IPS-NIHi7 (cell line): ENCODE measurements around the gene CYS1.
A peak's percentile ranks its signal among the peaks of the same experiment; 100 is the strongest.

Source experiments
- DNase-seq: peaks from one replicate; pipeline ENCODE4 v3.0.0; 2012; ENCODE audit warnings: mixed read lengths; ENCODE audit errors: extremely low spot score

Gene CYS1

DNA sequence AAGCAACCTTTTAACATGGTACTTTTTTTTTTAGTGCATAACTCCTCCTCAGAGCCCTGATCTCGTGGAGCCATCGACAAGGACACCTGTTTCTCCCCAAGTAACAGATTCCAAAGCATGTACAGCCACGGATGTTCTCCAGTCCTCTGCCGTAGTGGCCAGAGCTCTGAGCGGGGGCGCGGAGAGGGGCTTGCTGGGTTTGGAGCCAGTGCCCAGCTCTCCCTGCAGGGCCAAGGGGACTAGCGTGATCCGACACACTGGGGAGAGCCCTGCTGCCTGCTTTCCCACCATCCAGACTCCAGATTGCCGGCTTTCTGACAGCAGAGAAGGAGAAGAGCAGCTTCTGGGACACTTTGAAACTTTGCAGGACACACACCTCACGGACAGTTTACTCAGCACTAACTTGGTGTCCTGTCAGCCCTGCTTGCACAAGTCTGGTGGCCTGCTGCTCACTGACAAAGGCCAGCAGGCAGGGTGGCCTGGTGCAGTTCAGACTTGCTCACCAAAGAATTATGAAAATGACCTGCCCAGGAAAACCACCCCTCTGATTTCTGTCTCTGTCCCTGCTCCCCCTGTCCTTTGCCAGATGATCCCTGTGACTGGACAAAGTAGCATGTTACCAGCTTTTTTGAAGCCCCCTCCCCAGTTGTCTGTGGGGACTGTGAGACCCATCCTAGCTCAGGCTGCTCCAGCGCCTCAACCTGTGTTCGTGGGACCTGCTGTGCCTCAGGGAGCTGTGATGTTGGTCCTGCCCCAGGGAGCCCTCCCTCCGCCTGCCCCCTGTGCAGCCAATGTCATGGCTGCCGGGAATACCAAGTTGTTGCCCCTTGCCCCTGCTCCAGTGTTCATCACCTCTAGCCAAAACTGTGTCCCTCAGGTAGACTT lies 32.4 kb downstream of the CYS1 start:
- DNase-seq = no peak

DNA sequence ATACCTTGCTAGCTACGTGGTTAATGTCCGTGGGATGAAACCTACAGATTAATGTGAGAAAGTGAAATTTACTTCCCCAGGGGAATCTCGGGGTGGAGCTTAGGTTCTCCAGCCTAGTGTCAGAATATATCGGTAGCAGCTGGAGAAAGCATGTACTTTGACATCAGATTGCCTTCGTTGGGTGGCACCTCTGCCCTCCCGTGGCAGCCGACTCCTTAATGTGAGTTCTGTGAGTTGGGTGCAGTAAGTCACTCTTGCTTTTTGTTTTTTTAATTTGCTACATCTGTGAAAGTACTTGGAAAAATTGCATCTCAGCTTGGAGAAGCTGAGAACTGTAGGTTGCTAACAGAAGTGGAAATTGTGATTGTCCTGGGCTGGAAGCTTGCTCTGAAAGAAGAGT lies 33.3 kb downstream of the CYS1 start:
- DNase-seq = no peak

DNA sequence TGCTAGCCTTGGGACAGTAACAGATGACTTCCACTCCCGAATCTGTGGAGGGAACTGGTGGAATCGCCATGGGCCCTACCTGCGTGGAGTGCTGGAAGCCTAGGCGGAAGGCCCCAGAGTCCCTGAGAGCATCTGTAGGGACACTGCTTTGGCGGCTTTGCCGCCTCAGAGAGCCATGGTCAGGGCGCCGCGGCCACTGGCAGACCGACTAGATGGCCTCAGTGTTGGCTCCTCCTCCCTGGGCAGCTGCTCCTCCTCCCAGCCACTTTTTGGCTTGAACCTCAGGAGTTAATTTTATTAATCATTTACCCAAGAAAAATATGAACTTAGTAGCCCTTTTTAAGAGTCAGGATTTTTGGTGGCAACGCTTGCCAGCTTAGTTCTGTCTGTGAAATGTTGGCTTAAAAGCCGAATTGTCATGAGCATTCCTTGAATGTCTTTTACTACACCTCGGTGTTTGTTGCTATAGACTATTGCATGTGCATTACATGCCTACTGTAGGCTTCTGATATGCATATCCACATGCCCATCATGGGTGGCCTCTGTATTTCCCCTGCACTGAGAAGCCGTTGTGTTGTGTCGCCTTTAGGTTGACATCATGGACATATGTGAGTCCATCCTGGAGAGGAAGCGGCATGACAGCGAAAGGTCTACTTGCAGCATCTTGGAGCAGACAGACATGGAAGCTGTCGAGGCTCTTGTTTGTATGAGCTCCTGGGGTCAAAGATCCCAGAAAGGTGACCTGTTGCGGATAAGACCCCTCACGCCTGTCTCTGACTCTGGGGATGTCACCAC lies 34.5 kb downstream of the CYS1 start:
- DNase-seq = no peak

DNA sequence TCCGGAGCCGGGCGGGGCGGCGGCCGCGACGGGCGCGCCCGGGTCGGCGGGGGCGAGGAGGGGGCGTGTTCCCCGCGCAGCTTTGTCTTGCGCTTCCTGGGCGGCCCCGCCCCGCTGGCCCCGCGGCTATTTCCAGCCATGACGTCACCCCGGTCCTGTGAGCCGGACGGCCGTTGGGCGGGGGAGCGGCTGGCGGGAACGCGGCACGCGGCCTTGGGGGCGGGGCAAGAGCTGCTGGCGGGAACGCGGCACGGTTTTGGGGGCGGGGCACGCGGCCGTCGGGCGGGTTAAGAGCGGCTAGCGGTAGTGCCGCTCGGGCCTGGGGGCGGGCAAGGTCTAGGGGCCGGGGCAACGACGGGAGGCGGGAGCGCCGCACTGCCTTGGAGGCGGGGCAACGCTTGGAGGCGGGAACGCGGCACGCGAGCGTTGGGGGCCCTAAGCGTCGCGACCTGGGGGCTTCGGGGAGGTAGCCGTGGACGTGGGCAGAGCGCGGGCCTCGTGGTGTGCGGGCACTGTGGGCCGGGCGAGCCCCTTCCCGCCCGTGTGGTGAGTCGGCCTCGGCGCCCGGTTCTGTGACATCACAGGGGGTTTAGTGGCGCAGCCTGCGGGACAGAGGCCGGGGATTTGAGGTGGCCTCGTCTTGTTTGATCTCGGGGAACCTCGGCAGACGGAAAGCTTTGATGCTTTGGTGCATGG lies 36.2 kb downstream of the CYS1 start:
- DNase-seq = peak; percentile 88

DNA sequence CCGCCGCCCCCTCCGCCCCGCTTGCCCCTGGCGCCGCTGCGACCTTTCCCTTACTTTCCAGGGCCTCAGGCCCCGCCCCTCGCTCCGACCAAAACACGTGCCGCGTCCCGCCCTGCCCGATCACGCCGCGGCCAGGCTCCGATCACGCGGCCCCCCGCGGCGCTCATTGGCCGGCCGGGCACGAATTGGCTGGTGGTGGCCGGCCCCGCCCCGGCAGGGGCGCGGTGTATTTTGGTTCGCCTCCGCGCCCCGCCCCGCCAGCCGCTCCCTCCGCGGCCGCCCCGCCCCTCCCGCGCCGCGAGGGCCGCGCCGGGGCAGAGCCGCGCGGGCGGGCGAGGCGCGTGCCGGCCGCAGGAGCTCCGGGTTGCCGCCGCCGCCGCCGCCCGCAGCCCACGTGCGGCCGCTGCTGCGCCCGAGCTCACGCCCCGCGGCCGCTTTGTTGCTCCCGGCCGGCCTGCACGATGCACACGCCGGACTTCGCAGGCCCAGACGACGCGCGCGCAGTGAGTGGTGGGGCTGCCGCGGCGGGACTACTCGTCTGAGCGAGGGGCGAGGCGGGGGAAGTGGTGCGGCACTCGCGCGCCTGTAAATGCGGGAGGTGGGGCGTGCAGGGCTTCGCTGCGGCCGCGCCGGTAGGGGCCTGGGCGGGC lies 36.8 kb downstream of the CYS1 start, which contains the start of gene KLF11:
Gene KLF11, plus strand, starts transcription at position 295 of the 650 bp plus-strand sequence. Its CDS starts 167 bp downstream, at position 462.
- peak; percentile 86 for DNase-seq

DNA sequence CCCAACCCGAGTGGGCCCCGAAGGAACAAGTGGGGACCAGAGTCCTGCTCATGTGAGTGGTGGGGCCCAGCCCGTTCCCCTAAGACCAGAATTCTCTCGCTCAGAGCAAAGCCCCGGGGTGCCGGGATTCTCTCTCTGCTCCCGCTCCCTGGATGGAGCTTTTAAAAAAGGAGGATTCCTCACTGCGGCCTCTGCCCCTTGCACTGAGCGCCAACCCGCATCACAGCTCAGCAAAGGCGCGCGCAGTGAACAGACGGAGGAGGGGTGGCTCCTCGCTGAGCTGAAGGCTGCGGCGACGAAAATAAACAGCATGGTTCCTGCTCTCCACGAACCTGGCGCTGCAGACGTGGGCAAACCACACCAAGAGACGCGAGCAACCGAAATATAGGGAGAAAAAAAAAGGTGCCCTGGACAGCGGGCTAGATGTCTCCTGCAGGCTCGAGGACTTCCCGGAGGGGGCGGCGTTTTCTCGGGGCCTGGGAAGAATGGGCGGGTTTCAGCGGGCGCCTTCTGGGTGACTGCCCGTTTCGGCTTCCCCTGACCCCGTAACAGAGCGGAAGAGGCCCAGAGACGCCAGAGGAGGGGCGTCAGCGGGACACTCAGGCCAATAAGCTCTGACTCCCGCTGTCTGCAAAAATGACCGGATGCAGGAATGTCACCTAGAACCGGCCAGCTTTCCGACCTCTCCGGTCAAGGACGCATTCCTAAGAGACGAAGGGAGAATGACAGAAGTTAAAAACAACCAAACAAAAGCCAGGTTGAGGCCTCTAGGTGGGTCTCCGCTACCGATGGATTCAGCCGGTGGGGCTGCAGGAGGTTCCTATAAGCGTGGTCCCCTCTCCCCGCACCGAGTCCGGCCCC lies 37.7 kb downstream of the CYS1 start:
- peak; percentile 73 for DNase-seq

DNA sequence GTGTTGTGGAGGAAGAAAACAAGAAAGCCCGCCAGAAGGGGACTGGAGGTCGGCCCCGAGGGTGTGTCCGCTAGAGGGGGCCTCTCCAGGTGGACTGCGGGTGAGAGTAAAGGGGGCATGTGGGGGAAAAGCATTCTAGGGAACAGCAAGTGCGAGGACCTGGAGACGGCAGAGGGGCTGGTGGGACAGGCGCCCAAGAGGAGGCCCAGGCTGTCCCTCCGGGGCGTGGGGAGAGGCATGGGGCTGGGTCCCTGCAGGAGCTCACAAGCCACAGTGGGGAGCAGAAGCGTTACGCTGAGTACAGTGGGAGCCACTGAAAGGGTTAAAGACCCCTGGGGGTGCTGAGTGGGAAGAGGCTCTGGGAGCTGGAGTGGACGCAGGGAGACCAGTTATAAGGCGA lies 38.5 kb downstream of the CYS1 start:
- DNase-seq = no peak

DNA sequence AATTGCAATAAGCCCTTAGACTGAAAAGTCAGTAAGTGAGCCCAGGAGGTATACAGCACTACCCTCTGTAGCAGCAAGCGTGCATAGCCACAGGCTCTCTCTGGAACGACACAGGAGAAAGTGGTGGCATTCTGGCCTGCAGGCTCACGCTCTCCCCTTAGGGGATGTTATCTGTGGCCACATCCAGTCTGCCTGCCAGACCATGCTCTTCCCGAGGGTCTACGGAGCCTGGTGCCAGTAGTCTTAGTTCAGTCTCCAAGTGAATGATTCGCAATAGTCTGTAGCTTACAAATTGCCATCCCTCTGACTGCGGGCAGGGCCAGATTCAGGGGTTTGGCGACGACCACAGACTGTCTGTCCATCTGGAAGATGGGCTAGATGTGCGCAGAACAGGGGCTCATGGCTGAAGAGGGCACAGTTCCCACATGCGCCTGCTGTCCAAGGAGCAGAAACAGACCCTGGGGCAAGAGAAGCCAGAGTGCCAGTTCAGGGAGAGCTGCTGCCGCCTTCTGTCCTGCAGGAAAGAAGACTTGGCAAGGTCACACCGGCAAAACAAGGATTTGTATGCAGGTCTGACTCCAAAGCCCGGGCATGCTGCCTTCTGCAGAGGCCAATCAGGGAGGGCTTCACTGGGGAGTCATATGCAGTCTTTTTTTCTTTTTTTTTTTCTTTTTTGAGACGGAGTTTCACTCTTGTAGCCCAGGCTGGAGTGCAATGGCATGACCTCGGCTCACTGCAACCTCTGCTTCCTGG lies 40.4 kb downstream of the CYS1 start:
- no peak for DNase-seq

DNA sequence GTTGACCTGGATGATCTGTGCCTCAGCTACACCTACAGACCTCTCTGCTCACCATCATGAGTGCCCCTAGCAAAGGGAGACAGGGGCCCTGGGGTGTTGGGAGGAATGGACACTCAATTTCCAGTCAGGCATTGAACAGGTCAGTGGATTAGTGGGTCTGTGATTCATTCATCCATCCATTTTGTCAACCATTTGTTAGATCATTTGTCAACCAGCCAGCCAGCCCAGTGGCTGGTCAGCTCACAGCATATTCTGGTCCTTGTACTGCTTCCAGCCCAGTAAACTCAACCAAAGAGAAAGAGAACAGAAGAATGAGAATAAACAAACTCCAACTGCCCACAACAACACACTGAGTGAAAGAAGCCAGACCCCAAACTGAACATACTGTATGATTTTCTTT lies 41.5 kb downstream of the CYS1 start:
- no peak for DNase-seq

DNA sequence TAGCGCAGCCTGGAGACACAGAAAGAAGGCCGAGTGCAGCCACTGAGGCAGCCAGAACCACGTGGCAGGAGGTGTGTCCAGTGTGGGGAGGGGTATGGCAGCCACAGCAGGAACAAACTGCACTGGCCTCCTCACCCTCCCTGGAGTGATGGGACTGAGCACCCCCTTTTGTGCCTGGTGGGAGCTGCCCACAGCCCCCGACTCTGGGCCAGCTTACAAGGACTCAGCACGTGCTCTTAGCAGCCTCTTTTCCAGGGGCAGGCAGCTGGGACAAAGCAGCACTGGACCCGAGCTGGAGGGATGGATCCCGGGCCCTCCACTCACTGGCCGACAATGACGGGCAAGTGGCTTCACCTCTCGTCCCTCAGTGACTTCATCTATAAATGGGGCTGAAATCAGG lies 42.1 kb downstream of the CYS1 start:
- DNase-seq = no peak

DNA sequence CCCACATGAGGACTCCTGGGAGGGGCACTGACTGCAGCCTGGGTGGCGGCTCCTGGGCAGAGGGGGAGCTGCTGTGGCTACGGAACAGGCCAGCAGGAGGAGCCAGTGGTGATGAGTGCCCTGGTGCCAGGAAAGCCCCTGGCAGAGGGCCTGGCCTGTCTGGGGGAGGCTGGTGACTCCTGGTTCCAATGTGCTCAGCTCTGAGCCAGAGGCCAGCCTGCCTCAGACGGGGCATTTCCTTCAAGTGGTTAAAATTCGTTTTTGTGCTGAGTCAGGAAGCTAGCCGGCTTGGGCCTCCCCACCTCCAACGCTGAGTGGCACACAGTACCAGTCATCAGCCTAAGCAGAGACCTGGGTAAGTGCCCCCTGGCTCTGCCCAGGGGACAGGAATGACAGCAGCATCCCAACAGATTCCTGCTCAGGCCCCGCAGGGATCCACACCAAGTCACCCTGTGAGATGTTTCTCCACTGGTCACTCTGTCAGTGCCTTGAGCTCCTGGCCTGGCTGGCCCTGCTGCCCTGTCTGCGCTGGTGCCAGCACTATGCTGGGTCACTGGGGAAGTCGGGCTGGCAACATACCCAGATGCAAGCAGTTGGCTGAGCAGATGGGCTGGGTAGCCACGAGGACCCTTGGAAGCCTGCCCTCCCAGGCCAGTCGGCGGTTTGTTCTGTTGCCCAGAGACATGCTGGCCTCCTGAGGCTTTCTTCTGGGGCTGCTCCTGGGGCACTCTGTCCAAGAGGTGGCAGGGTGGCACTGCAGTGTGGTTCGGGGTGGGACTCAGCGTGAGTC lies 43.9 kb downstream of the CYS1 start:
- DNase-seq = peak; percentile 46

DNA sequence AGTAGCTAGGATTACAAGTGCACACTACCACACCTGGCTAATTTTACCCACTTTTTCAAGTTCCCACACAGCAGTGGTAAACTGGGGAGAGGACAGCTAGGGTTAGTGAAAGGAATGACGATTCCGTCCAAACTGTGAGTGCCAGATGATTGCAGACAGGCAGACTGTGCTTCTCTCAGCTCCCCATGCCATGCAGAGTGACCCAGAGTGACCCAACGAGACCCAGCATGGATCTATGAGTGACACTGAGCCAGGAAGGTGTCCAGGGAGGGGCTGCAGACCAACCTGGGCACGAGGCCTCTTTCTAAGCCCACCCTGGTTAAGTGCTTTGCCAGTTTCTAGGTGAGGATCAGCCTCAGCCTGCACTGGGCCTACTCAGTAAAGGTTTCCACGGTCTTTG lies 44.6 kb downstream of the CYS1 start:
- no peak for DNase-seq

DNA sequence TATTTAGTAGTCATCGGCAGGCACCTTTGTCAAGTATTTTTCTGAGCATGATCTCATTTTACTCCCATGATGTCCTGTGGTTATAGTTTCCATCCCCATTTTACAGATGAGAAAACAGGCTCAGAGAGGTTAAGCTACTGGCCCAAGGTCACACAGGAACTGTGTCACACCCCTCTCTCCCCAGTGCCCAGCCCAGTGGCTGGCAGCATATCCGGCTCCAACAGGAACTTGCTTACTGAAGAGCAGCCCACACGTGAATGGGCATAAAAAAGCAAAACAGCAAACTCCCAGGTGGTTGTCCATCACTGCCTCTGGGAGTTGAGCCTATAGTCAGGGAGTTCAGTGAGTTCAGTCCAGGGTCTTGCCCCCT lies 45.2 kb downstream of the CYS1 start:
- DNase-seq = no peak

DNA sequence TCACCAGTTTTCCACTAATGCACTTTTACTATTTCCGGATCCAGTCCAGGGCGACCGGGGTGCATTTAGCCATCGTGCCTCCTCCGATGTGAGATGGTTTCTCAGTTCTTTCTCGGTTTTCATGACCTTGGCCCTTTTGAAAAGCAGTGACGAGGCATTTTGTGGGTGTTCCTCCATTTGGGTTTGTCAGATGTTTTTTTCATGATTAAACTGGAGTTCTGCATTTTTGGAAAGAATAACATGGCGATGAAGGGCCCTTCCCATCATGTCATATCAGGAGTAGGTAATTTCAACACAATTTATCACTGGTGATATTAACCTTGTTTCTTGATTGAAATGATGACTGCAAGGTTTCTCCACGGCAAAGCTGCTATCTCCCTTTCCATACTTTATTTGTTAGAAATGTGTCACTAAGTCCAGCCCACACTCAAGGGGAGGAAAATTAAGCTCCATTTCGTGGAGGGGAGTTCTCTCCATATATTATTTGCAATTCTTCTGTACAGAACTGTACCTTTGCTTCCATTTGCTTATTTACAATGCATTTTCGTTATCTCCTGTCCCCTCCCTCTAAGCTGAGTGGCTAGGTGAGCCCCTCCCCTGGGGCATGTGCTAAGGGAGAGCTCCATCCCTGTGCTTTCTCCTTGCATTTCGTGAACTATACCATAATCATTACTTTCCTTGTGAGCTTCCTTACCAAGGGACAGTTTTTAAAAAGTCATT lies 45.7 kb downstream of the CYS1 start:
- DNase-seq = no peak

DNA sequence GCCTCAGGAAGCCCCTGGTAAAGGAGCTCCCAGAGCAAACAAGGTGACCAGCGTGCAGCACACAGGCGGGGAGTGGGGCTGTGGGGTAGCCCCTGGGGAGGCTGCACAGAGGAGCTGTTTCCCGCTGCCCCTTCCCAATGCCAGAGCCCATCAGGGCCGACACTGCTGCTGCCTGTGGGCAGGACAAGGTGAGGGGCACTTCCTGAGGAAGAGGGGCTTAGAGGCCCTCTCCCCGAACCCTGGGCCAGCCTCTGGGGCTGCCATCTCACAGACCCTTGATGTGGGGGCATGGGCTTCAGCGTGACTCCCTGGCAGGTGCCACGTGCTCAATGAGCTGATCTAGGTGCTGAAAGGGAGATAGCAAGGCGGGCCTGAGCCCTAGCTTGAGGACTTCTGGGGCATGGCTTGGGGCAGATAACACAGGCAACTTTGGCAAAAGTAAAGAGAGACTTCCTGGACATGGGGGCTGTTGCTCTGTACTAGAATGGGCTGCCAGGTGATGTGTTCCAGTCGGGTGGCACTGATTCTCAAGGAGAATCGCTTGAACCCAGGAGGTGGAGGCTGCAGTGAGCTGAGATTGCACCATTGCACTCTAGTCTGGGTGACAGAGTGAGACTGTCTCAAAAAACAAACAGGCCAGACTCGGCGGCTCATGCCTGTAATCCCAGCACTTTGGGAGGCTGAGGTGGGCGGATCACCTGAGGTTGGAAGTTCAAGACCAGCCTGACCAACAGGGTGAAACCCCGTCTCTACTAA lies 46.8 kb downstream of the CYS1 start:
- no peak for DNase-seq

DNA sequence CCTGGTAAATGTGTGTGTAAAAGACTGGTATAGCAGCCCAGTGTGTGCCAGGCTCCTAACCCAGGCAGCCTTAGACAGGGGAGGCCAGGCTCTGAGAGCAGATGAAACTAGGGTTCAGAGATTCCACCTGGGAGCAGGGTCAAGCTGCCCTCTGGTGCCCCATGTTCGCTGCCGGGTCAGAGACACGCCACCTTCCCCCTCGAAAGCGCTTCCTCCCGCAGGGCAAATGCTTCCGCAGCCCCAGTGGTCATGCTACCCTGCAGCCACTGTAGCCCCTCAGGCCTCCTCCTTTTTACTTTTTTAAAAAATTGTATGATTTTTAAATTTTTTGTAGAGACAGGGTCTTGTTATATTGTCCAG lies 47.5 kb downstream of the CYS1 start:
- no peak for DNase-seq

DNA sequence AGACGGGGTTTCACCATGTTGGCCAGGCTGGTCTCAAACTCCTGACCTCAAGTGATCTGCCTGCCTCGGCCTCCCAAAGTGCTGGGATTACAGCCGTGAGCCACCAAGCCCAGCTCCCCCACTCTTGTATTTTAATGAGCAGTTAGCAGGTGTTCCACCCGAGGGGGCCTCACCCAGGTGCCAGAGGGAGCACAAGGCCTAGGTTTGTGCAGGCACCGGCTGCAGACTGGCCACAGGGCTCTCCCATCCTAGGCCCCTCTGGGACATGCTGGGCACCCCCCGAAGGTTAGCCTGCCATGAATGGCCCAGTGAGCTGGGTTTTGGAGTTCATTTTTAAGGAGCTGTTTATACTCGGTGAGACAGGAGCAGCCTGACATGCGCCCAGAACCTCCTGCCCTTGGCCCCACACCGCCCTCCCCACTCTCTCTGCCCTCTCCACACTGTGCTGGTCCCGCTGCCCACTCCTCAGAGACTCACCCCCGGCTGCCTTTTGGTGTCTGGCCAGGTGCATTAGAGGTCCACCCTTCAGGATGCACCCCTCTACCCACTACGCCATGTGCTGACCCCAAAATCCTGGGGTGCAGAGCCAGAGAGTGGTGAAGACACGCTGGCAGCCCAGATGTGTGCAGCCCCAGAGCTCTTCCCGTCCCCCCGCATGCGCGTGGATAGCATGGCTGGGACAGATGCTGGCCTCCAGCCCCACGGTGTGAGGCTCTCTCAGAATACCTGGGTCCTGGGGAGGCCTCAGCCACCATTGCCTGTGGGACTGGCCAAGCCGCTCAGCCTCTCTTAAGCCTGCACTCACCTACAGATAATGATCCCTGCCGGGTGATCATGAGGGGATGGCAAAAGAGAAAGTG lies 48.1 kb downstream of the CYS1 start:
- no peak for DNase-seq
